ENCODE data around the gene PER1. TPM values are rescaled to one million over a fixed set of nuclear protein-coding genes. Genes with fewer than 3 reads are reported as not detected.

PER1 gene
- total and polyA plus RNA-seq, 2 of the 4 experiments (the other 2 are of a cell fraction): 3.4 to 10.5 TPM

GRCh38 chr17:8122924-8123694 lies 29.1 kb downstream of the PER1 start:
- Histone ChIP-seq H2BK20ac (ENCODE audit: low read depth, low read length) (no peak overlapping the region), H3K9me3 (ENCODE audit: control insufficient read depth, insufficient read depth, low read length) (no peaks in the 10 kb centered on the region), H3K9ac (ENCODE audit: low read depth, low read length) (peak overlapping the region; percentile 37; the same call in 1 of the 2 replicates), H3K18ac (ENCODE audit: low read depth, low read length) (no peak overlapping the region), H2AFZ (replicated peaks; ENCODE audit: low read length, poor library complexity) (peak overlapping the region; percentile 88), H3K79me1 (ENCODE audit: low read depth in 1 of 2, low read length in 2 of 2) (no peaks in the 10 kb centered on the region; a peak in 1 of 4 replicates), H2BK120ac (ENCODE audit: low read depth, low read length) (no peak overlapping the region), H3K36me3 (ENCODE audit: control insufficient read depth, insufficient read depth, low read length) (no peaks in the 10 kb centered on the region), H3K4me2 (ENCODE audit: low read depth, low read length) (peak overlapping the region; percentile 86), H3K56ac (ENCODE audit: extremely low read depth, insufficient read depth, low read length) (no peak overlapping the region), H3K4me1 (ENCODE audit: control insufficient read depth, insufficient read depth, low read length) (peaks cover 12% of the 10 kb centered on the region), H3K9me1 (ENCODE audit: insufficient read depth, low read length) (peaks cover 9% of the 10 kb centered on the region), H3K27me3 (ENCODE audit: control insufficient read depth, insufficient read depth, low read length) (no peaks in the 10 kb centered on the region), H3K4me3 (ENCODE audit: insufficient read depth, low read depth, low read length) (peak overlapping the region; percentile 73), H4K5ac (ENCODE audit: low read depth, low read length) (no peak overlapping the region), H3K14ac (replicated peaks; ENCODE audit: low read depth, low read length) (0 out of 2 replicates have a peak overlapping the region, but pooled peaks have one; percentile 12), H4K8ac (ENCODE audit: low read depth in 2 of 2, low read length in 2 of 2) (no peak overlapping the region), H3K23ac (ENCODE audit: low read depth, low read length) (peak overlapping the region; percentile 28; the same call in 1 of the 2 replicates), H4K20me1 (ENCODE audit: insufficient read depth, low read length) (peaks cover 24% of the 10 kb centered on the region), H2AK9ac (replicated peaks; ENCODE audit: low read depth, low read length, poor library complexity) (peak overlapping the region; percentile 30), H2AK5ac (ENCODE audit: low read depth, low read length) (no peak overlapping the region), H4K91ac (ENCODE audit: insufficient read depth, low read depth, low read length) (no peak overlapping the region), H3K27ac (ENCODE audit: insufficient read depth, low read length) (no peak overlapping the region), H3K4ac (ENCODE audit: low read depth, low read length) (peak overlapping the region; percentile 19; the same call in 1 of the 2 replicates), H2BK15ac (ENCODE audit: low read depth, low read length) (no peak overlapping the region), H2BK5ac (ENCODE audit: low read depth, low read length, poor library complexity, severe bottlenecking) (no peak overlapping the region)
- ChIA-PET CTCF (no interaction called here), POLR2A (ENCODE audit: unreplicated experiment) (no interaction called here)
- 2% methylated on average over 19 of the region's 55 CpGs; no CpG with 5 or more reads in 1 of the 2 experiments for WGBS, 2 experiments (ENCODE audit: extremely low coverage in 2 of 2, insufficient read length in 1 of 2)
- ATAC-seq (ENCODE audit: low read depth) (no peak), DNase-seq (peak; percentile 27)
- TF ChIP-seq BHLHE40 (IDR thresholded peaks at IDR 0.05; ENCODE audit: low read depth, low read length) (peak; percentile 79), MXI1 (IDR thresholded peaks at IDR 0.05; ENCODE audit: borderline replicate concordance, low read depth, low read length) (peak; percentile 58; the same call in 1 of the 2 replicates), SMC3 (IDR thresholded peaks at IDR 0.05; ENCODE audit: low read depth, low read length) (no peak), MAFK (IDR thresholded peaks at IDR 0.05; ENCODE audit: low read depth, low read length) (no peak)
- TF ChIP-seq, protein P1, sequence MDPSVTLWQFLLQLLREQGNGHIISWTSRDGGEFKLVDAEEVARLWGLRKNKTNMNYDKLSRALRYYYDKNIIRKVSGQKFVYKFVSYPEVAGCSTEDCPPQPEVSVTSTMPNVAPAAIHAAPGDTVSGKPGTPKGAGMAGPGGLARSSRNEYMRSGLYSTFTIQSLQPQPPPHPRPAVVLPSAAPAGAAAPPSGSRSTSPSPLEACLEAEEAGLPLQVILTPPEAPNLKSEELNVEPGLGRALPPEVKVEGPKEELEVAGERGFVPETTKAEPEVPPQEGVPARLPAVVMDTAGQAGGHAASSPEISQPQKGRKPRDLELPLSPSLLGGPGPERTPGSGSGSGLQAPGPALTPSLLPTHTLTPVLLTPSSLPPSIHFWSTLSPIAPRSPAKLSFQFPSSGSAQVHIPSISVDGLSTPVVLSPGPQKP (IDR thresholded peaks at IDR 0.05; ENCODE audit: borderline replicate concordance, low read depth, low read length): no peak
- TF ChIP-seq, protein P2, sequence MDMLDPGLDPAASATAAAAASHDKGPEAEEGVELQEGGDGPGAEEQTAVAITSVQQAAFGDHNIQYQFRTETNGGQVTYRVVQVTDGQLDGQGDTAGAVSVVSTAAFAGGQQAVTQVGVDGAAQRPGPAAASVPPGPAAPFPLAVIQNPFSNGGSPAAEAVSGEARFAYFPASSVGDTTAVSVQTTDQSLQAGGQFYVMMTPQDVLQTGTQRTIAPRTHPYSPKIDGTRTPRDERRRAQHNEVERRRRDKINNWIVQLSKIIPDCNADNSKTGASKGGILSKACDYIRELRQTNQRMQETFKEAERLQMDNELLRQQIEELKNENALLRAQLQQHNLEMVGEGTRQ (IDR thresholded peaks at IDR 0.05; ENCODE audit: low read depth, low read length): no peak
- dilution Hi-C loops (cut with HindIII; ENCODE audit: low sequenced_read_pairs, unreplicated experiment) (loop anchor here (25.0 kb wide), 1 partner anchor 114 kb away; the partner anchor contains the start of genes CTC1 and PFAS), intact Hi-C loops (cut with micrococcal nuclease) (no loop called here), in situ Hi-C loops (cut with MboI; ENCODE audit: low sequenced_read_pairs) (loop anchor here (5.0 kb wide), 1 partner anchor 99 kb away; no protein-coding TSS in a partner anchor)
- BruUV-seq (replicated peaks): no TSS peak

Measured in IMR-90 (cell line).